HUES6 (cell line): ENCODE data around the gene FOXN1.

Source experiments
- H3K27ac ChIP-seq: 2 replicates; pipeline ENCODE4 v1.7.0; 2013; ENCODE audit warnings: low read depth, mild to moderate bottlenecking, low read length, inconsistent platforms
- H3K27me3 ChIP-seq: 2 replicates; pipeline ENCODE4 v1.6.1; 2013; ENCODE audit warnings: low read length; ENCODE audit not compliant: control insufficient read depth, insufficient read depth
- H3K36me3 ChIP-seq: 2 replicates; pipeline ENCODE4 v1.6.1; 2013; ENCODE audit warnings: low read length; ENCODE audit not compliant: control insufficient read depth, insufficient read depth
- H3K4me1 ChIP-seq: 2 replicates; pipeline ENCODE4 v1.6.1; 2013; ENCODE audit warnings: low read length; ENCODE audit not compliant: control insufficient read depth, insufficient read depth
- H3K4me3 ChIP-seq: 2 replicates; pipeline ENCODE4 v1.5.1; 2013; ENCODE audit warnings: low read depth, low read length
- H3K9ac ChIP-seq: one replicate; pipeline ENCODE4 v1.6.1; 2013; ENCODE audit warnings: mild to moderate bottlenecking, low read length
- H3K9me3 ChIP-seq: 2 replicates; pipeline ENCODE4 v1.6.1; 2013; ENCODE audit warnings: low read depth, low read length; ENCODE audit not compliant: control insufficient read depth, insufficient read depth

FOXN1 gene

GRCh38 chr17:28576758-28577465, 70.8 kb downstream of the FOXN1 start, which contains the start of gene ALDOC:
Gene ALDOC, minus strand, starts transcription at chr17:28576895. Its CDS starts 1,363 bp downstream, at chr17:28575532.
- H3K36me3 ChIP-seq, result peaks cover 63% of the 10 kb centered on the region
- H3K27ac ChIP-seq, result no peak within 1 kb of the TSS
- no peak within 1 kb of the TSS for H3K9ac ChIP-seq
- peak within 1 kb of the TSS; percentile 48 for H3K4me3 ChIP-seq
- no peaks in the 10 kb centered on the region for H3K9me3 ChIP-seq
- H3K4me1 ChIP-seq, result peaks cover 16% of the 10 kb centered on the region
- H3K27me3 ChIP-seq, result peaks cover 7% of the 10 kb centered on the region

- H3K9ac ChIP-seq, result no peak overlapping the region
- no peak overlapping the region for H3K27ac ChIP-seq
Measured at GRCh38 chr17:28577466-28577824, 71.3 kb downstream of the FOXN1 start.

GRCh38 chr17:28578246-28579195, 72.4 kb downstream of the FOXN1 start:
- no peaks in the 10 kb centered on the region for H3K9me3 ChIP-seq
- H3K4me1 ChIP-seq, result peaks cover 16% of the 10 kb centered on the region
- H3K4me3 ChIP-seq, result no peak overlapping the region
- H3K27ac ChIP-seq, result no peak overlapping the region
- no peak overlapping the region for H3K9ac ChIP-seq
- H3K27me3 ChIP-seq, result no peaks in the 10 kb centered on the region
- H3K36me3 ChIP-seq, result peaks cover 75% of the 10 kb centered on the region

More at GRCh38 chr17:28577466-28577824, 71.3 kb downstream of the FOXN1 start:
- Histone ChIP-seq H3K9me3 (no peaks in the 10 kb centered on the region), H3K4me1 (peaks cover 16% of the 10 kb centered on the region), H3K36me3 (peaks cover 68% of the 10 kb centered on the region), H3K27me3 (peaks cover 2% of the 10 kb centered on the region), H3K4me3 (no peak overlapping the region)

- Histone ChIP-seq H3K4me1 (peaks cover 16% of the 10 kb centered on the region), H3K27ac (no peak overlapping the region), H3K4me3 (no peak overlapping the region), H3K36me3 (peaks cover 76% of the 10 kb centered on the region), H3K9ac (no peak overlapping the region), H3K9me3 (no peaks in the 10 kb centered on the region), H3K27me3 (no peaks in the 10 kb centered on the region)
Measured at GRCh38 chr17:28579526-28579925, 73.4 kb downstream of the FOXN1 start.

GRCh38 chr17:28580959-28581358, 74.8 kb downstream of the FOXN1 start:
- Histone ChIP-seq H3K36me3 (peaks cover 87% of the 10 kb centered on the region), H3K27me3 (no peaks in the 10 kb centered on the region), H3K9ac (no peak overlapping the region), H3K4me3 (no peak overlapping the region), H3K27ac (no peak overlapping the region), H3K4me1 (peaks cover 12% of the 10 kb centered on the region), H3K9me3 (no peaks in the 10 kb centered on the region)

DNA sequence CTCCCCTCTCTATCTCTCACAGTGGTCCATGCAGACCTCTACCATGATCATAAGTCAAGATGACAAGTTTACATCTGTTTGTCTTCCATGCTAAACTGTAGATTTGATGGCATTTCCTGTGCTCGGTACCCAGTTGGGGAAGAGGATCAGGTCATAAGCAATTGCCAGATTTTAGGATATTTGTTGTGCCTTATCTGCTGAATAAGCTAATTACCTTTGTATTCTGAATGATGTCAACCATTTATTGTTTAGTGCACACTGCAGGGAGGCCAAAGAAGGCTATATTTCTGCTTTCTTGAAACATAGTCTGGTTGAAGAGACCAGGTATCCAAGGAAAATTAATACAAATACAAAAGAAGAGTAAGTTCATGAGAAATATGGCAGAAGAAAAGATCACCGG, 76.4 kb downstream of the FOXN1 start:
- peaks cover 94% of the 10 kb centered on the region for H3K36me3 ChIP-seq
- H3K27ac ChIP-seq, result no peak overlapping the region
- H3K4me3 ChIP-seq, result no peak overlapping the region

DNA sequence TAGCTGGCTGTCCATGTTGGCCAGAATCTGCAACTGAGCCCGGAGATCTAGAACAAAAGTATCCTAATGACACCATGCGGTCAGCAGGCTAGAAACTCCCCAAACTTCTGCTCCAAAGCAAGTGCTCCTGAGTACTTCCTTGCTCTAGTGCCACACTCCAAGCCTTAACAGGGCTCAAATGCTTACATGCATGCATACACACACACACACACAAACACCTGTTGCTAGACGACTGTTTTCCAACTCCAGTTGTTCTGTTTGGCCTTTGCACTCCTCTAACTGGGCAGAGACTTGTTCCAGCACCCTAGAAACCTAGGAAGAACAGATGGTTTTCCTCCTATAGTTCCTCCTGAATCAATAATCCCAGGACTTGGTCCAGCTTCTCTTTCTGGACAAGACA, 78.3 kb downstream of the FOXN1 start:
- Histone ChIP-seq H3K9me3 (no peaks in the 10 kb centered on the region), H3K27me3 (no peaks in the 10 kb centered on the region), H3K27ac (no peak overlapping the region), H3K4me1 (no peaks in the 10 kb centered on the region), H3K4me3 (no peak overlapping the region), H3K36me3 (peaks cover 92% of the 10 kb centered on the region), H3K9ac (no peak overlapping the region)

More for the DNA sequence above, 76.4 kb downstream of the FOXN1 start:
- H3K4me1 ChIP-seq, result peaks cover 4% of the 10 kb centered on the region; the same call in 1 of the 2 replicates
- H3K27me3 ChIP-seq, result no peaks in the 10 kb centered on the region
- H3K9ac ChIP-seq, result no peak overlapping the region
- no peaks in the 10 kb centered on the region for H3K9me3 ChIP-seq

DNA sequence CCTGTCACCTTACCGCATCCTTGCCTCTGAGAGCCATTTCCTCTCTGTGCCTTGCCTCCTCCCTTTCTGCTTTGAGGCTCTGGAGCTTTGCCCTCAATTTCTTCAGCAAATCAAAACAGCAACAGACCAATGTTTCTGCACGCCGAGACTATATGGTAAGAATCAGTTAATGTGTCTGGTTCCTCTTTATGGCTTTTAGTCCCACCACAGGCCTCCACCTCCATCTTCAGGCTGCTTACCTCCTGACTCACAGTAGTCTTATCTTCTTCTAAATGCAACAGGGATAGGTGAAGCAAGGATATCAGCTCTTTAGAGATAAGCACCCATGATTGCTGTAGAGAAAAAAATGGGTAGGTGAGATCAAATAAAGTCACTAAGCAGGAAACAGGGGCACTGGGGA, 79.7 kb downstream of the FOXN1 start:
- no peak overlapping the region for H3K4me3 ChIP-seq
- H3K4me1 ChIP-seq, result no peaks in the 10 kb centered on the region
- no peaks in the 10 kb centered on the region for H3K27me3 ChIP-seq
- no peak overlapping the region for H3K27ac ChIP-seq
- H3K9ac ChIP-seq, result no peak overlapping the region
- H3K36me3 ChIP-seq, result peaks cover 90% of the 10 kb centered on the region
- H3K9me3 ChIP-seq, result no peaks in the 10 kb centered on the region
